Loucy (cell line): Measurements from ENCODE around the gene FAM24A.
"Not testable (repeated sequence)": the region's sequence is repeated elsewhere in the genome, so short reads cannot be mapped to it uniquely, and the experiment has no call there.

Experiments
- EZH2phosphoT487 ChIP-seq: fragments of 200-600 bp; IDR thresholded peaks from 2 replicates; pipeline ENCODE4 v1.6.1; 2018; ENCODE audit warnings: antibody characterized with exemption, mild to moderate bottlenecking, moderate library complexity, borderline replicate concordance
- TF ChIP-seq, protein P1 (sequence below): fragments of 200-600 bp; sonication (generic); conservative IDR thresholded peaks from 2 replicates; pipeline ENCODE4 v1.5.1; 2014; ENCODE audit warnings: mild to moderate bottlenecking, antibody characterized with exemption, low read length

DNA sequence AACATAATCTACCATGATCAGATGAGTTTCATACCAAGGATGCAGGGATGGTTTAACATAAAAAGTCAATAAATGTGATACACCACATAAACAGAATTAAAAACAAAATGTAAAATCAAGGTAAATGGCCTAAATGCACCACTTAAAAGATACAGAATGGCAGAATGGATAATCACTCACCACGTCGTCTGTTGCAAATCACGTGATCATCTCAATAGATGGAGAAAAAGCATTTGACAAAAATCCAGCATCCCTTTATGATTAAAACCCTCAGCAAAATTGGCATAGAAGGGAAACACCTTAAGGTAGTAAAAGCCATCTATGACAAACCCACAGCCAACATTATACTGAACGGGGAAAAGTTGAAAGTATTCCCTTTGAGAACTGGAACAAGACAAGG lies 6.5 kb upstream of the FAM24A start:
- TF ChIP-seq, protein P1, sequence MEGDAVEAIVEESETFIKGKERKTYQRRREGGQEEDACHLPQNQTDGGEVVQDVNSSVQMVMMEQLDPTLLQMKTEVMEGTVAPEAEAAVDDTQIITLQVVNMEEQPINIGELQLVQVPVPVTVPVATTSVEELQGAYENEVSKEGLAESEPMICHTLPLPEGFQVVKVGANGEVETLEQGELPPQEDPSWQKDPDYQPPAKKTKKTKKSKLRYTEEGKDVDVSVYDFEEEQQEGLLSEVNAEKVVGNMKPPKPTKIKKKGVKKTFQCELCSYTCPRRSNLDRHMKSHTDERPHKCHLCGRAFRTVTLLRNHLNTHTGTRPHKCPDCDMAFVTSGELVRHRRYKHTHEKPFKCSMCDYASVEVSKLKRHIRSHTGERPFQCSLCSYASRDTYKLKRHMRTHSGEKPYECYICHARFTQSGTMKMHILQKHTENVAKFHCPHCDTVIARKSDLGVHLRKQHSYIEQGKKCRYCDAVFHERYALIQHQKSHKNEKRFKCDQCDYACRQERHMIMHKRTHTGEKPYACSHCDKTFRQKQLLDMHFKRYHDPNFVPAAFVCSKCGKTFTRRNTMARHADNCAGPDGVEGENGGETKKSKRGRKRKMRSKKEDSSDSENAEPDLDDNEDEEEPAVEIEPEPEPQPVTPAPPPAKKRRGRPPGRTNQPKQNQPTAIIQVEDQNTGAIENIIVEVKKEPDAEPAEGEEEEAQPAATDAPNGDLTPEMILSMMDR: not testable (repeated sequence)
- not testable (repeated sequence) for TF ChIP-seq EZH2phosphoT487
